ENCODE measurements around the gene CTAGE6. TPM values are rescaled to one million over a fixed set of nuclear protein-coding genes. Genes with fewer than 3 reads are reported as not detected.
"Not testable (repeated sequence)": the region's sequence is repeated elsewhere in the genome, so short reads cannot be mapped to it uniquely, and the experiment has no call there.

The CTAGE6 gene
- total RNA-seq, 3 donors from 2014 or later = 0.96 to 2.3 TPM; not detected in 1

GRCh38 chr7:143737037-143737819, 20.3 kb downstream of the CTAGE6 start:
- peak; percentile 52 to 84 (median 74) for TF ChIP-seq CTCF (IDR thresholded peaks at IDR 0.05)
- intact Hi-C loops (cut with DNase I; ENCODE audit: low total_unique reads); DNase-seq (ENCODE audit: low spot score in 2 of 2); H3K4me3 ChIP-seq; H3K4me1 ChIP-seq; H3K9me3 ChIP-seq; H3K36me3 ChIP-seq; H3K27ac ChIP-seq; H3K27me3 ChIP-seq: not testable (repeated sequence)

DNA sequence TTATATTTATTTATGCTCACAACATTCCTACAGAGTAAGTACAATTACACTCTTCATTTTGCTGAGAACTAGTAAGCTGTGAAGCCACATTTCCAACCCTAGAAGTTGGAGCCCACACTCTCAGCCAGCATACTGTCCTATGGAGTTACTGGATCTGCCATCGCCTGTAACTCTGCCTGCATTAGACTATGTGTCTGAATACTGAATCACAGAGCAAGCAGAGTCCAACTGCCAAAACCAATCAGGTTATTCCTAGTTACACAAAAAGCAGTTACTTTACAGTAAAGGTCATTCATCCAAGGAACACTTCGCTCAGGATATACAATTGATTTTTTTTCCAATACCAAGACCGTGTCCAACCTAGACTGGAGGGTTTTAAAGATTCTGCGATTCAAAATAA, 21.5 kb downstream of the CTAGE6 start:
- no peak for DNase-seq (ENCODE audit: low spot score in 2 of 2)
- no peak overlapping the region for H3K27ac ChIP-seq
- no peak for TF ChIP-seq POLR2AphosphoS5 (IDR thresholded peaks at IDR 0.05)
- no peak for TF ChIP-seq CTCF (IDR thresholded peaks at IDR 0.05)
- no peak for TF ChIP-seq POLR2A (IDR thresholded peaks at IDR 0.05)
- H3K27me3 ChIP-seq = no peaks in the 10 kb centered on the region
- no peaks in the 10 kb centered on the region for H3K9me3 ChIP-seq
- no peaks in the 10 kb centered on the region for H3K4me1 ChIP-seq
- no peaks in the 10 kb centered on the region for H3K36me3 ChIP-seq
- H3K4me3 ChIP-seq = no peak overlapping the region
- intact Hi-C loops (cut with DNase I; ENCODE audit: low total_unique reads) = no loop called here

GRCh38 chr7:143733876-143734275, 23.6 kb downstream of the CTAGE6 start:
- intact Hi-C loops (cut with DNase I; ENCODE audit: low total_unique reads) = no loop called here
- no peak for DNase-seq (ENCODE audit: low spot score in 2 of 2)
- TF ChIP-seq POLR2A (IDR thresholded peaks at IDR 0.05) (no peak), CTCF (IDR thresholded peaks at IDR 0.05) (no peak), POLR2AphosphoS5 (IDR thresholded peaks at IDR 0.05) (no peak)

GRCh38 chr7:143728333-143728862, 29.1 kb downstream of the CTAGE6 start:
- H3K27me3 ChIP-seq = no peaks in the 10 kb centered on the region
- H3K36me3 ChIP-seq = no peaks in the 10 kb centered on the region
- H3K4me1 ChIP-seq = no peaks in the 10 kb centered on the region
- no peak for DNase-seq (ENCODE audit: low spot score in 2 of 2)
- TF ChIP-seq POLR2A (IDR thresholded peaks at IDR 0.05) = no peak
- no peak for TF ChIP-seq CTCF (IDR thresholded peaks at IDR 0.05)
- no peak overlapping the region for H3K27ac ChIP-seq
- intact Hi-C loops (cut with DNase I; ENCODE audit: low total_unique reads) = no loop called here
- no peaks in the 10 kb centered on the region for H3K9me3 ChIP-seq
- no peak overlapping the region for H3K4me3 ChIP-seq

More at GRCh38 chr7:143733876-143734275, 23.6 kb downstream of the CTAGE6 start:
- Histone ChIP-seq H3K27ac (no peak overlapping the region), H3K36me3 (no peaks in the 10 kb centered on the region), H3K27me3 (no peaks in the 10 kb centered on the region), H3K4me3 (no peak overlapping the region), H3K9me3 (no peaks in the 10 kb centered on the region), H3K4me1 (no peaks in the 10 kb centered on the region)

DNA sequence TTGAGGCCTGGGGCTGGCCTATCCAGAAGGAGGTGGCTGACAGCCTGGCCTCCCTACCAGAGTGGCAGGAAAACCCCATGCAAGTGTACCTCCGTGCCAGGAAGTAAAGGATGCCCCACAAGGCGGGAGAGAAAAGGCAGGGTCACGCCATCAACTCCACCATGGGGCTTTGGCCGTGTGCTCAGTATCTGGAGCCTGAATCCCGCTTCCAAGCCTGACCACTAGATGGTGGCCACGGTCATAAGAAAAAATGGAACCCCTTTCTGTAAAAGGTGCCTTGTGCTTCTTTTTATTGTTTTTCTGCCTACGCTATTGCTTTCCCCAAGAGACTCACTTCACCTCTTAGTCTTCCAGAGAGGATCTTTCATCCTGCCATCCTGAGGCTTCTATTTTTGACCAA, 29.9 kb downstream of the CTAGE6 start:
- H3K4me3 ChIP-seq; DNase-seq (ENCODE audit: low spot score in 2 of 2); intact Hi-C loops (cut with DNase I; ENCODE audit: low total_unique reads); H3K36me3 ChIP-seq; H3K27ac ChIP-seq; H3K9me3 ChIP-seq; H3K4me1 ChIP-seq; H3K27me3 ChIP-seq: not testable (repeated sequence)

DNA sequence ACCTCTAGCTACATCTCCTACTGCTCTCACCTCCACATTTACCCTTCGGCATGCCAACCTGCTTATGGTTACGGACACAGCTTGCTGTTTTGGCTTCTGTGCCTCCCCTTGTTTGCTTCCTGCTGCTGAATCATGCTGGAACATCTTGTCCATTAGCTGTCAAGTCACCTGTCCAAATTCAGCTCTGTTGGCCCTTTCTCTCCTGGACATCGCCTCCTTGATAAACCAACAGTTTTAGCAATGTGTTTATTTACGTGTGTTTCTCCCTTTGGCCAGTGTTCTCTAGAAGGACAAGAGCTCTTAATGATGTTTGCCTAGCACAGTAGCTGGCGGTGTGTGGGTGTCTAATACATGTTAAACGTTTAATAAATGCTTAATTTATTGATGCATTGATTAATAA, 31.4 kb downstream of the CTAGE6 start:
- H3K9me3 ChIP-seq; H3K4me3 ChIP-seq; H3K4me1 ChIP-seq; H3K27ac ChIP-seq; H3K36me3 ChIP-seq; H3K27me3 ChIP-seq; DNase-seq (ENCODE audit: low spot score in 2 of 2); intact Hi-C loops (cut with DNase I; ENCODE audit: low total_unique reads): not testable (repeated sequence)

DNA sequence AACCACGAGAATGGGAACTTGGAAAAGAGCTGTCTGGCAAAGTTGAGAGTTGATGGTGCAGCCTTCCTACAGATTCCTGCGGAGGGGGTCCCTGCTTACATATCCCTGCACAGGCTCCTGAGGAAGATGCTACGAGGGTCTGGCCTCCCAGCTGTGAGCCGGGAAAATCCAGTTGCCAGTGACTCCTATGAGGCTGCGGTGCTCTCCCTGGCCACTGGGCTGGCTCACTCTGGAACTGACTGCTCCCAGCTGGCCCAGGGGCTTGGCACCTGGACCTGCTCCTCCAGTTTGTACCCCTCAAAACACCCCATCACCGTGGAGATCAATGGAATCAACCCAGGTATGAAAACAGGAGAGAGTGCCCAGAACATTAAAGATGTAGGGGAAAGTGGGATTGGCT, 37.2 kb downstream of the CTAGE6 start:
- H3K9me3 ChIP-seq; H3K36me3 ChIP-seq; H3K4me3 ChIP-seq; H3K4me1 ChIP-seq; H3K27ac ChIP-seq; H3K27me3 ChIP-seq; intact Hi-C loops (cut with DNase I; ENCODE audit: low total_unique reads); DNase-seq (ENCODE audit: low spot score in 2 of 2): not testable (repeated sequence)

- intact Hi-C loops (cut with DNase I; ENCODE audit: low total_unique reads); H3K4me3 ChIP-seq; H3K27ac ChIP-seq; DNase-seq (ENCODE audit: low spot score in 2 of 2); H3K9me3 ChIP-seq; H3K36me3 ChIP-seq; H3K4me1 ChIP-seq; H3K27me3 ChIP-seq: not testable (repeated sequence)
Measured at GRCh38 chr7:143715543-143716193, 41.8 kb downstream of the CTAGE6 start.

All from breast epithelium (tissue), 4 donors.